Mesenteric fat pad (tissue), 1 donor: ENCODE measurements around the gene MACO1. TPM values are rescaled to one million over a fixed set of nuclear protein-coding genes. Genes with fewer than 3 reads are reported as not detected.

Source experiments
- DNase-seq: peaks from one replicate; pipeline ENCODE4 v3.0.0-alpha.2; 2020; ENCODE audit warnings: low spot score
- total RNA-seq: library from RNA; stranded (reverse); fragmentation: NEBNext Ultra II Directional; extraction: Animal tissue kit (Norgen Biotek cat#: 25700); gene quantifications from one replicate; pipeline ENCODE4 v1.2.1, GENCODE V29; 2021
- donor health status: DM: yes; HTN: yes; CAD: no.

Gene MACO1
- total RNA-seq, 1 donor from 2014 or later: 20.1 TPM

- no peak for DNase-seq
These were observed 110.1 kb downstream of the MACO1 start for GRCh38 chr1:25540750-25541342.

- DNase-seq: no peak
These were observed 110.7 kb downstream of the MACO1 start for GRCh38 chr1:25541425-25541824.

GRCh38 chr1:25541889-25542658, 111.4 kb downstream of the MACO1 start:
- DNase-seq: no peak

- no peak for DNase-seq
These were observed 112.3 kb downstream of the MACO1 start for GRCh38 chr1:25543005-25543424.

- DNase-seq: peak; percentile 93
These were observed 112.9 kb downstream of the MACO1 start, which contains the start of gene LDLRAP1 for GRCh38 chr1:25543425-25544242. Gene LDLRAP1, plus strand, starts transcription at chr1:25543606. Its CDS starts 93 bp downstream, at chr1:25543699.

GRCh38 chr1:25544243-25544764, 113.6 kb downstream of the MACO1 start:
- DNase-seq: no peak

GRCh38 chr1:25544819-25545218, 114.1 kb downstream of the MACO1 start:
- no peak for DNase-seq

- no peak for DNase-seq
These were observed 115.1 kb downstream of the MACO1 start for GRCh38 chr1:25545767-25546166.

- DNase-seq: no peak
These were observed 115.5 kb downstream of the MACO1 start for GRCh38 chr1:25546193-25546592.

GRCh38 chr1:25548601-25549000, 117.9 kb downstream of the MACO1 start:
- DNase-seq: no peak

- no peak for DNase-seq
These were observed 118.8 kb downstream of the MACO1 start for GRCh38 chr1:25549273-25550154.

Other genes with a start within 250 kb of the MACO1 start
- 31.9 TPM for gene SYF2, start 198.4 kb upstream of the MACO1 start, total RNA-seq
- gene RSRP1, start 183.4 kb upstream of the MACO1 start, total RNA-seq: 44.1 TPM
- not detected for gene RHD, start 158.4 kb upstream of the MACO1 start, total RNA-seq
- gene TMEM50A, start 92.6 kb upstream of the MACO1 start, total RNA-seq: 113 TPM
- gene RHCE, start 10.1 kb upstream of the MACO1 start, total RNA-seq: not detected
- 27.6 TPM for gene LDLRAP1, start 112.7 kb downstream of the MACO1 start, total RNA-seq
- 21.9 TPM for gene MAN1C1, start 185.9 kb downstream of the MACO1 start, total RNA-seq